GM12878 (cell line): Measurements from ENCODE around the gene THTPA.

Experiments
- CTCF ChIP-seq, 3 experiments: IDR thresholded peaks in 2 of 3; conservative IDR thresholded peaks in 1 of 3; 2 replicates each; pipeline ENCODE4 v1.5.1; 2011; ENCODE audit warnings: low read depth in 3 of 3, low read length in 3 of 3, mild to moderate bottlenecking in 3 of 3, control low read depth in 2 of 3, moderate library complexity in 2 of 3, inconsistent platforms in 1 of 3, mixed read lengths in 1 of 3; ENCODE audit not compliant: control insufficient read depth in 2 of 3, insufficient read depth in 1 of 3; ENCODE audit errors: extremely low read depth in 1 of 3
- EP300 ChIP-seq, 2 experiments: fragments of 150-350 bp in 1 of 2; IDR thresholded peaks; 2 replicates each; pipeline ENCODE4 v1.6.1; 2011 to 2012; ENCODE audit warnings: low read depth in 2 of 2, low read length in 2 of 2, borderline replicate concordance in 1 of 2, improper control_type of control experiment in 1 of 2, inconsistent platforms in 1 of 2; ENCODE audit not compliant: control insufficient read depth in 1 of 2
- ESRRA ChIP-seq: IDR thresholded peaks from 2 replicates; pipeline ENCODE4 v1.6.1; 2012; ENCODE audit warnings: mild to moderate bottlenecking, low read length, improper control_type of control experiment
- EZH2 ChIP-seq: IDR thresholded peaks from 2 replicates; pipeline ENCODE4 v1.6.1; 2012; ENCODE audit warnings: low read depth, mild to moderate bottlenecking, control low read depth, inconsistent platforms, low read length, borderline replicate concordance; ENCODE audit not compliant: control insufficient read depth
- LARP7 ChIP-seq: fragments of 450-650 bp; IDR thresholded peaks from 2 replicates; pipeline ENCODE4 v1.6.1; 2017; ENCODE audit warnings: mild to moderate bottlenecking
- RAD21 ChIP-seq: IDR thresholded peaks from 2 replicates; pipeline ENCODE4 v1.6.1; 2011; ENCODE audit warnings: mild to moderate bottlenecking, low read depth, low read length, moderate library complexity; ENCODE audit not compliant: insufficient read depth
- SUZ12 ChIP-seq: fragments of 200-600 bp; sonication (generic); IDR thresholded peaks from one replicate; pipeline ENCODE4 v1.6.1; 2018; ENCODE audit warnings: antibody characterized with exemption, mild to moderate bottlenecking; ENCODE audit not compliant: unreplicated experiment
- TAF1 ChIP-seq: IDR thresholded peaks from 2 replicates; pipeline ENCODE4 v1.6.1; 2011; ENCODE audit warnings: mild to moderate bottlenecking, low read depth, low read length, borderline replicate concordance
- TCF3 ChIP-seq: IDR thresholded peaks from 2 replicates; pipeline ENCODE4 v1.6.1; 2012; ENCODE audit warnings: low read depth, mild to moderate bottlenecking, low read length, borderline replicate concordance; ENCODE audit not compliant: insufficient read depth
- USF2 ChIP-seq: IDR thresholded peaks from 2 replicates; pipeline ENCODE4 v1.6.1; 2011; ENCODE audit warnings: low read depth, low read length, improper control_type of control experiment, borderline replicate concordance

GRCh38 chr14:23513818-23514643 is 42.0 kb upstream of the THTPA start:
- TF ChIP-seq SUZ12: no peak
- no peak for TF ChIP-seq ESRRA
- TF ChIP-seq LARP7: no peak
- no peak for TF ChIP-seq RAD21
- no peak for TF ChIP-seq EP300 (IDR thresholded peaks at IDR 0.05; ENCODE audit: borderline replicate concordance in 1 of 2, control insufficient read depth in 1 of 2, low read depth in 2 of 2, low read length in 2 of 2)
- no peak for TF ChIP-seq USF2
- no peak for TF ChIP-seq TAF1
- no peak for TF ChIP-seq EZH2
- TF ChIP-seq CTCF (IDR thresholded peaks at IDR 0.05 in 2 of 3, conservative IDR thresholded peaks at IDR 0.05 in 1 of 3; ENCODE audit: control insufficient read depth in 2 of 3, extremely low read depth in 1 of 3, insufficient read depth in 1 of 3, low read depth in 3 of 3, low read length in 3 of 3): no peak
- TF ChIP-seq TCF3: no peak
